ENCODE results near the gene PDIA4.

The PDIA4 gene

DNA sequence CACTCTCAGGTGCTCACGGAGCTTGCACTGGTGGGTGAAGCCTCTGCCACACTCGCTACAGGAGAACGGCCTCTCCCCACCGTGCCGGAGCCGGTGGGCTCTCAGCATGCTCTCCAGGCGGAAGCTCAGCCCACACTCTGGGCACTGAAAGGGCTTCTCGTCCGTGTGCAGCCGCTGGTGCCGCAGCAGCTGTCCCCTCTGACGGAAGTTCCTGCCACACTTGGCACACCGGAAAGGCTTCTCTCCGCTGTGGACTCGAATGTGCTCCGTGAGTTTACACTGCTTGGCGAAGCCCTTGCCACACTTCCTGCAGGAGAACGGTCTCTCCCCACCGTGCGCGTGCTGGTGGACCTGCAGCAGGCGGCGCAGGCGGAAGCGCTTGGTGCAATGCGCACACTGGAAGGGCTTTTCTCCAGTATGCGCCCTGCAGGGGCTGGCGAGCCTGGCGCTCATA lies 42.9 kb upstream of the PDIA4 start:
- Histone ChIP-seq H3K9ac (ENCODE audit: low read length) (no peak overlapping the region), H3K27ac (ENCODE audit: low read depth, low read length) (no peak overlapping the region), H4K20me1 (ENCODE audit: low read depth, low read length) (no peaks in the 10 kb centered on the region), H3K9me3 (ENCODE audit: insufficient read depth, low read length) (no peaks in the 10 kb centered on the region), H3K27me3 (ENCODE audit: low read length) (no peaks in the 10 kb centered on the region), H3K36me3 (ENCODE audit: low read length) (peaks cover 4% of the 10 kb centered on the region; the same call in 1 of the 2 replicates), H3K4me2 (ENCODE audit: low read depth, low read length, poor library complexity, severe bottlenecking) (no peak overlapping the region), H3K4me3 (ENCODE audit: insufficient read depth, low read length, poor library complexity, severe bottlenecking) (no peak overlapping the region), H3K79me2 (ENCODE audit: insufficient read depth, low read length) (no peaks in the 10 kb centered on the region), H2AFZ (ENCODE audit: low read depth, low read length, severe bottlenecking) (no peak overlapping the region), H3K9me2 (replicated peaks; ENCODE audit: insufficient read depth, low read length) (no peaks in the 10 kb centered on the region), H3F3A (ENCODE audit: insufficient read depth) (no peaks in the 10 kb centered on the region)
- TF ChIP-seq, protein P1, sequence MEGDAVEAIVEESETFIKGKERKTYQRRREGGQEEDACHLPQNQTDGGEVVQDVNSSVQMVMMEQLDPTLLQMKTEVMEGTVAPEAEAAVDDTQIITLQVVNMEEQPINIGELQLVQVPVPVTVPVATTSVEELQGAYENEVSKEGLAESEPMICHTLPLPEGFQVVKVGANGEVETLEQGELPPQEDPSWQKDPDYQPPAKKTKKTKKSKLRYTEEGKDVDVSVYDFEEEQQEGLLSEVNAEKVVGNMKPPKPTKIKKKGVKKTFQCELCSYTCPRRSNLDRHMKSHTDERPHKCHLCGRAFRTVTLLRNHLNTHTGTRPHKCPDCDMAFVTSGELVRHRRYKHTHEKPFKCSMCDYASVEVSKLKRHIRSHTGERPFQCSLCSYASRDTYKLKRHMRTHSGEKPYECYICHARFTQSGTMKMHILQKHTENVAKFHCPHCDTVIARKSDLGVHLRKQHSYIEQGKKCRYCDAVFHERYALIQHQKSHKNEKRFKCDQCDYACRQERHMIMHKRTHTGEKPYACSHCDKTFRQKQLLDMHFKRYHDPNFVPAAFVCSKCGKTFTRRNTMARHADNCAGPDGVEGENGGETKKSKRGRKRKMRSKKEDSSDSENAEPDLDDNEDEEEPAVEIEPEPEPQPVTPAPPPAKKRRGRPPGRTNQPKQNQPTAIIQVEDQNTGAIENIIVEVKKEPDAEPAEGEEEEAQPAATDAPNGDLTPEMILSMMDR (IDR thresholded peaks at IDR 0.05; ENCODE audit: insufficient read depth, low read length, poor library complexity, severe bottlenecking): no peak
- no peak for TF ChIP-seq EZH2phosphoT487 (conservative IDR thresholded peaks at IDR 0.05; ENCODE audit: low read length)

DNA sequence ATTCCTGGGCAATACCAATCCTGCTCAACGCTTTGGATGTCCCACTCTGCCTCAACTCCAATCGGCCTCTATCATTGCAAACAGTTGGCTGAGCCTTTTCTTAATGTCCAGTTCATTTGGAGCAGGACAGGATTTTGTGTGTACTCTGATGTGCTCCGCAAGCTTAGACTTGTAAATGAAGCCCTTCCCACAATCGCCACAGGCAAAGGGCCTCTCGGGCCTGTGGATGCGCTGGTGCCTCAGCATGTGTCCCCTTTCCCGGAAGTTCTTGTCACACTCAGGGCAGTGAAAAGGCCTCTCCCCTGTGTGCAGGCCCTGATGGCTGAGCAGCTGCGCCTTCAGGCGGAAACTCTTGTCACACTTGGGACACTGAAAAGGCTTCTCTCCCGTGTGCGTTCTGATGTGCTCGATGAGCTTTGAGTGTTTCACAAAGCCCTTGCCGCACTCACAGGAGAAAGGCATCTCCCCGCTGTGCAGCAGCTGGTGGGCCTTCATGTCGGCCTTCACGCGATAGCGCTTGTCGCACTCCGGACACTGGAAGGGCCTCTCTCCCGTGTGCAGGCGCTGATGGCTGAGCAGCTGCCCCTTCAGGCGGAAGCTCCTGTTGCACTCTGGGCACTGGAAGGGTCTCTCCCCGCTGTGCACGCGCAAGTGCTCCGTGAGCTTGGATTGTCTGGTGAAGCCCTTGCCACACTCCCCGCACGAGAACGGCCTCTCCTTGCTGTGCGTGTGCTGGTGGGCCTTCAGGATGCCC lies 42.2 kb upstream of the PDIA4 start:
- no peak overlapping the region for H3K9ac ChIP-seq (ENCODE audit: low read length)
- H3K4me2 ChIP-seq (ENCODE audit: low read depth, low read length, poor library complexity, severe bottlenecking): no peak overlapping the region
- peaks cover 4% of the 10 kb centered on the region; the same call in 1 of the 2 replicates for H3K36me3 ChIP-seq (ENCODE audit: low read length)
- no peaks in the 10 kb centered on the region for H3K9me3 ChIP-seq (ENCODE audit: insufficient read depth, low read length)
- H3K4me3 ChIP-seq (ENCODE audit: insufficient read depth, low read length, poor library complexity, severe bottlenecking): no peak overlapping the region
- no peaks in the 10 kb centered on the region for H3F3A ChIP-seq (ENCODE audit: insufficient read depth)
- H3K27me3 ChIP-seq (ENCODE audit: low read length): no peaks in the 10 kb centered on the region
- no peak overlapping the region for H2AFZ ChIP-seq (ENCODE audit: low read depth, low read length, severe bottlenecking)
- TF ChIP-seq EZH2phosphoT487 (conservative IDR thresholded peaks at IDR 0.05; ENCODE audit: low read length): no peak
- TF ChIP-seq, protein P1 (IDR thresholded peaks at IDR 0.05; ENCODE audit: insufficient read depth, low read length, poor library complexity, severe bottlenecking): no peak
- H3K79me2 ChIP-seq (ENCODE audit: insufficient read depth, low read length): no peaks in the 10 kb centered on the region
- H3K27ac ChIP-seq (ENCODE audit: low read depth, low read length): no peak overlapping the region
- H4K20me1 ChIP-seq (ENCODE audit: low read depth, low read length): no peaks in the 10 kb centered on the region
- no peaks in the 10 kb centered on the region for H3K9me2 ChIP-seq (replicated peaks; ENCODE audit: insufficient read depth, low read length)

DNA sequence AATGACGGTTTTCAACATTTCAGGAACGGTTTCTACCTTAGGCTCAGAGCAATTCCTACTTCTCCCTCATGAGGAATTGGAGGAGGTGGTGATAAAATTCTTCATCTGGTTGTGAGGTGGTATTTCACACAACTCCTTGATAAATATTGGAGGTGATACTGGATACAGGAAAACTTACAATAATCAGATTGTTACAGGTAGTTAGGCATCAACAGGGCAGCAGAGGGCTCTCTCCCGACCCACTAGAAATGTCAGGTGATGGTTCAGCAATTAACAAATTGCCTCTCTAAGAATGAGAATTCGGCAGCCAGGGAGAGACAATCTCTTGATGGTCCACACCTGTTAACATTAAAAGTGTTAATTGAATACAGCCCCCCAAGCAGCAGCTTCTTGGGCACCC lies 39.6 kb upstream of the PDIA4 start:
- Histone ChIP-seq H4K20me1 (ENCODE audit: low read depth, low read length) (no peaks in the 10 kb centered on the region), H3K79me2 (ENCODE audit: insufficient read depth, low read length) (no peaks in the 10 kb centered on the region)
- TF ChIP-seq EZH2phosphoT487 (conservative IDR thresholded peaks at IDR 0.05; ENCODE audit: low read length): no peak
- TF ChIP-seq, protein P1 (IDR thresholded peaks at IDR 0.05; ENCODE audit: insufficient read depth, low read length, poor library complexity, severe bottlenecking): no peak

More for the DNA sequence above, 39.6 kb upstream of the PDIA4 start:
- Histone ChIP-seq H3K9me2 (replicated peaks; ENCODE audit: insufficient read depth, low read length) (no peaks in the 10 kb centered on the region), H3K27ac (ENCODE audit: low read depth, low read length) (no peak overlapping the region), H3K9me3 (ENCODE audit: insufficient read depth, low read length) (no peaks in the 10 kb centered on the region), H3K9ac (ENCODE audit: low read length) (no peak overlapping the region), H3K27me3 (ENCODE audit: low read length) (no peaks in the 10 kb centered on the region), H3K36me3 (ENCODE audit: low read length) (no peaks in the 10 kb centered on the region), H2AFZ (ENCODE audit: low read depth, low read length, severe bottlenecking) (no peak overlapping the region), H3K4me3 (ENCODE audit: insufficient read depth, low read length, poor library complexity, severe bottlenecking) (no peak overlapping the region), H3K4me2 (ENCODE audit: low read depth, low read length, poor library complexity, severe bottlenecking) (no peak overlapping the region), H3F3A (ENCODE audit: insufficient read depth) (peaks cover 7% of the 10 kb centered on the region)

All from SU-DHL-6 (cell line).